Gastrocnemius medialis (tissue), 4 donors: ENCODE results near the gene VIPR2.

Source experiments
- CTCF ChIP-seq, 5 experiments: fragments of 450-650 bp in 3 of 5; fragments of 200-600 bp in 2 of 5; sonication (generic) in 2 of 5; IDR thresholded peaks in 4 of 5; conservative IDR thresholded peaks in 1 of 5; 1 replicate in 4 of 5; 2 replicates in 1 of 5; pipeline ENCODE4 v1.5.1; 2016 to 2019; ENCODE audit warnings: antibody characterized with exemption in 5 of 5, mild to moderate bottlenecking in 3 of 5, moderate library complexity in 3 of 5
- POLR2A ChIP-seq, 2 donors: fragments of 450-650 bp; IDR thresholded peaks; one replicate each; pipeline ENCODE4 v1.6.1; 2017; ENCODE audit warnings: antibody characterized with exemption in 2 of 2, mild to moderate bottlenecking in 2 of 2, moderate library complexity in 2 of 2

- TF ChIP-seq POLR2A (IDR thresholded peaks at IDR 0.05) (no peak), CTCF (IDR thresholded peaks at IDR 0.05 in 4 of 5, conservative IDR thresholded peaks at IDR 0.05 in 1 of 5) (no peak)
Observed at GRCh38 chr7:159091041-159091440, 53.6 kb downstream of the VIPR2 start.
